ENCODE measurements around the gene SFXN3.

DNA sequence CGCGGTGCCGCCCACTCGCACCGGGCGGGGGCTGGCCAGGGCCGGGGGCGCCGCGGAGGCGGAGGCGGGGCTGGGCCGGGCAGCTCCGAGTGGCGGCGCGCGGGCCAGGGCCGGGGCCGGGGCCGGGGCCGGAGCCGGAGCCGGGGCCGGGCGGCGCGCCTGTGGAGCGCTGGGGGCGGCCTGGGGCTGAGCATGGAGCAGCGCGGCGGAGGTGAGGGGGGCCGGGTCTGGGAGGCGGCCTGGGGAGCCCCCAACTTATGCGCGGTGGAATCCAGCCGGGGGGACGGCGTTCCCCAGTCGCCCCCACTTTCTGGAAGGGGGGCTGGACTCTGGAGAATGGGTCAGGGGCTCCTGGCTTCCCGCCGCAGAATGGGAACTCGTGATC is 31.3 kb upstream of the SFXN3 start, which contains the start of gene LZTS2:
- TF ChIP-seq CTCF (IDR thresholded peaks at IDR 0.05), result no peak
- TF ChIP-seq EZH2phosphoT487 (IDR thresholded peaks at IDR 0.05), result no peak
